ENCODE measurements around the gene OR4Q2. TPM values are rescaled to one million over a fixed set of nuclear protein-coding genes. Genes with fewer than 3 reads are reported as not detected.

The OR4Q2 gene
- total and polyA plus RNA-seq, 8 donors = not detected

GRCh38 chr14:20035938-20036337 lies 34.0 kb downstream of the OR4Q2 start, which contains the start of gene OR4K13:
Gene OR4K13 (minus strand): TSS chr14:20036038. CDS start chr14:20034758, 1,280 bp downstream.
- no peak within 1 kb of the TSS for H3K4me3 ChIP-seq
- H3K27ac ChIP-seq = no peak within 1 kb of the TSS
- WGBS, 2 donors = 69 to 80% methylated on average over 4 of the region's 4 CpGs
- no peaks in the 10 kb centered on the region for H3K4me1 ChIP-seq
- no peaks in the 10 kb centered on the region for H3K27me3 ChIP-seq
- DNase-seq (no peak), ATAC-seq (no peak), FAIRE-seq (no peak)
- no peaks in the 10 kb centered on the region for H3K36me3 ChIP-seq
- intact Hi-C loops (cut with DNase I) = no loop called here
- H3K9me3 ChIP-seq = no peaks in the 10 kb centered on the region
- no peak for TF ChIP-seq CTCF (IDR thresholded peaks at IDR 0.05)

- WGBS, 2 donors = 55 to 63% methylated on average over 5 of the region's 5 CpGs
- FAIRE-seq = no peak
- intact Hi-C loops (cut with DNase I) = no loop called here
Measured at GRCh38 chr14:20044243-20044642, 42.3 kb downstream of the OR4Q2 start.

GRCh38 chr14:20048202-20048601 lies 46.2 kb downstream of the OR4Q2 start:
- intact Hi-C loops (cut with DNase I) = no loop called here
- TF ChIP-seq CTCF (IDR thresholded peaks at IDR 0.05) = no peak
- FAIRE-seq (no peak), ATAC-seq (no peak), DNase-seq (no peak)
- WGBS, 2 donors = 26 to 37% methylated on average over 1 of the region's 1 CpG
- Histone ChIP-seq H3K27ac (no peak overlapping the region), H3K27me3 (no peaks in the 10 kb centered on the region), H3K9me3 (no peaks in the 10 kb centered on the region), H3K36me3 (no peaks in the 10 kb centered on the region), H3K4me3 (no peak overlapping the region), H3K4me1 (no peaks in the 10 kb centered on the region)

More at GRCh38 chr14:20044243-20044642, 42.3 kb downstream of the OR4Q2 start:
- no peaks in the 10 kb centered on the region for H3K36me3 ChIP-seq
- no peaks in the 10 kb centered on the region for H3K4me1 ChIP-seq
- H3K4me3 ChIP-seq = no peak overlapping the region
- H3K27ac ChIP-seq = no peak overlapping the region
- no peaks in the 10 kb centered on the region for H3K27me3 ChIP-seq
- TF ChIP-seq CTCF (IDR thresholded peaks at IDR 0.05) = no peak
- ATAC-seq (no peak), DNase-seq (no peak)
- no peaks in the 10 kb centered on the region for H3K9me3 ChIP-seq

Other genes starting within 250 kb of the OR4Q2 start
- not detected for gene OR4M1, start 228.7 kb upstream of the OR4Q2 start, total RNA-seq
- not detected for gene OR4M1, start 228.7 kb upstream of the OR4Q2 start, polyA plus RNA-seq
- not detected for gene OR4N2, start 198.4 kb upstream of the OR4Q2 start, total RNA-seq
- gene OR4N2, start 198.4 kb upstream of the OR4Q2 start, polyA plus RNA-seq = not detected
- not detected for gene OR4K2, start 127.0 kb upstream of the OR4Q2 start, total RNA-seq
- under 1 TPM in 1 of 2 donors, not detected in 1; 0.02 TPM for gene OR4K2, start 127.0 kb upstream of the OR4Q2 start, polyA plus RNA-seq
- not detected for gene OR4K5, start 81.6 kb upstream of the OR4Q2 start, total RNA-seq
- not detected for gene OR4K5, start 81.6 kb upstream of the OR4Q2 start, polyA plus RNA-seq
- not detected for gene OR4K1, start 71.2 kb upstream of the OR4Q2 start, total RNA-seq
- not detected for gene OR4K1, start 71.2 kb upstream of the OR4Q2 start, polyA plus RNA-seq
- gene OR4K15, start 26.6 kb upstream of the OR4Q2 start, total RNA-seq = not detected
- not detected for gene OR4K15, start 26.6 kb upstream of the OR4Q2 start, polyA plus RNA-seq
- not detected for gene OR4K14, start 17.1 kb downstream of the OR4Q2 start, total RNA-seq
- not detected for gene OR4K14, start 17.1 kb downstream of the OR4Q2 start, polyA plus RNA-seq
- not detected for gene OR4K13, start 33.9 kb downstream of the OR4Q2 start, total RNA-seq
- not detected for gene OR4K13, start 33.9 kb downstream of the OR4Q2 start, polyA plus RNA-seq
- not detected for gene OR4L1, start 57.9 kb downstream of the OR4Q2 start, total RNA-seq
- not detected for gene OR4L1, start 57.9 kb downstream of the OR4Q2 start, polyA plus RNA-seq
- not detected for gene OR4K17, start 108.6 kb downstream of the OR4Q2 start, total RNA-seq
- gene OR4K17, start 108.6 kb downstream of the OR4Q2 start, polyA plus RNA-seq = not detected
- not detected for gene OR4N5, start 136.7 kb downstream of the OR4Q2 start, total RNA-seq
- not detected for gene OR4N5, start 136.7 kb downstream of the OR4Q2 start, polyA plus RNA-seq
- gene OR11G2, start 188.7 kb downstream of the OR4Q2 start, total RNA-seq = not detected
- gene OR11G2, start 188.7 kb downstream of the OR4Q2 start, polyA plus RNA-seq = not detected
- gene OR11H6, start 221.5 kb downstream of the OR4Q2 start, total RNA-seq = not detected
- not detected for gene OR11H6, start 221.5 kb downstream of the OR4Q2 start, polyA plus RNA-seq
- not detected for gene OR11H7, start 226.8 kb downstream of the OR4Q2 start, total RNA-seq
- gene OR11H7, start 226.8 kb downstream of the OR4Q2 start, polyA plus RNA-seq = not detected
- gene OR11H4, start 237.1 kb downstream of the OR4Q2 start, total RNA-seq = not detected
- not detected for gene OR11H4, start 237.1 kb downstream of the OR4Q2 start, polyA plus RNA-seq